ENCODE measurements around the gene AHI1.

DNA sequence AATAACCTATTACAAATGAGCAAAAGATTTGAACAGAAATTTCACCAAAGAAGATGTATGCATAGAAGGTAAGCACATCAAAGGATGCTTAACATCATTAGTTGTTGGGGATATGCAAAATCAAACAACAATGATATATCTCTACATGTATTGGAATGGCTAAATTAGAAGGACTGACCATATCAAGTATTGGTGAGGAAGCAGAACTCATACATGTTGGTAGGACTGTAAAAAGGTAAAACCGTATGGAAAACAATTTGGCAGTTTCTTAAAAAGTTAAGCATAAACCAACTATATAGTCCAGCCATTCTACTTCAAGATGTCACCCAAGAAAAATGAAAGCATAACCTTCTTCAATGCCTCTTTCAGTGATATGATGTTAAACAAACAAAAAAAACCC is 202.5 kb downstream of the AHI1 start:
- TF ChIP-seq POLR2A (IDR thresholded peaks at IDR 0.05; ENCODE audit: low read length) (no peak), GATA1 (IDR thresholded peaks at IDR 0.05; ENCODE audit: low read depth, low read length) (no peak)
